ENCODE measurements around the gene CX3CL1. TPM values are rescaled to one million over a fixed set of nuclear protein-coding genes. Genes with fewer than 3 reads are reported as not detected.

CX3CL1 gene
- total RNA-seq, 3 donors from 2014 or later: 6.2 to 164 (median 58.0) TPM

GRCh38 chr16:57357330-57358085 is 14.8 kb upstream of the CX3CL1 start:
- TF ChIP-seq POLR2AphosphoS5 (IDR thresholded peaks at IDR 0.05): no peak
- no peak for TF ChIP-seq CTCF (IDR thresholded peaks at IDR 0.05)
- H3K27ac ChIP-seq: no peak overlapping the region
- no peak for DNase-seq (ENCODE audit: low spot score in 2 of 2)
- H3K36me3 ChIP-seq: no peaks in the 10 kb centered on the region
- H3K27me3 ChIP-seq: no peaks in the 10 kb centered on the region
- intact Hi-C loops (cut with DNase I; ENCODE audit: low total_unique reads): no loop called here
- H3K4me1 ChIP-seq: no peaks in the 10 kb centered on the region
- no peaks in the 10 kb centered on the region for H3K9me3 ChIP-seq
- H3K4me3 ChIP-seq: no peak overlapping the region

- DNase-seq (ENCODE audit: low spot score in 2 of 2): no peak
- Histone ChIP-seq H3K27me3 (no peaks in the 10 kb centered on the region), H3K36me3 (no peaks in the 10 kb centered on the region), H3K4me3 (no peak overlapping the region), H3K9me3 (no peaks in the 10 kb centered on the region), H3K4me1 (no peaks in the 10 kb centered on the region), H3K27ac (no peak overlapping the region)
- intact Hi-C loops (cut with DNase I; ENCODE audit: low total_unique reads): no loop called here
- TF ChIP-seq POLR2AphosphoS5 (IDR thresholded peaks at IDR 0.05) (no peak), POLR2A (IDR thresholded peaks at IDR 0.05) (no peak), CTCF (IDR thresholded peaks at IDR 0.05) (no peak)
These were observed 14.2 kb upstream of the CX3CL1 start for GRCh38 chr16:57358086-57358420.

- Histone ChIP-seq H3K4me3 (no peak within 1 kb of the TSS), H3K9me3 (no peaks in the 10 kb centered on the region), H3K4me1 (no peaks in the 10 kb centered on the region), H3K27ac (no peak within 1 kb of the TSS), H3K36me3 (no peaks in the 10 kb centered on the region), H3K27me3 (no peaks in the 10 kb centered on the region)
- TF ChIP-seq CTCF (IDR thresholded peaks at IDR 0.05): no peak
- TF ChIP-seq POLR2A (IDR thresholded peaks at IDR 0.05): no peak
- TF ChIP-seq POLR2AphosphoS5 (IDR thresholded peaks at IDR 0.05): no peak
- intact Hi-C loops (cut with DNase I; ENCODE audit: low total_unique reads): no loop called here
- DNase-seq (ENCODE audit: low spot score in 2 of 2): no peak
These were observed 13.7 kb upstream of the CX3CL1 start, which contains the start of gene CCL22 for GRCh38 chr16:57358527-57359095. Gene CCL22 (plus strand): TSS chr16:57358783. CDS start chr16:57358817, 34 bp downstream.

GRCh38 chr16:57360321-57360935 is 11.9 kb upstream of the CX3CL1 start:
- Histone ChIP-seq H3K27ac (peak overlapping the region; percentile 82 to 87), H3K36me3 (no peaks in the 10 kb centered on the region), H3K27me3 (no peaks in the 10 kb centered on the region), H3K4me3 (no peak overlapping the region), H3K4me1 (no peaks in the 10 kb centered on the region), H3K9me3 (no peaks in the 10 kb centered on the region)
- DNase-seq (ENCODE audit: low spot score in 2 of 2): peak in 1 of 2 donors; percentile 85
- peak in 1 of 3 donors; percentile 26 for TF ChIP-seq POLR2AphosphoS5 (IDR thresholded peaks at IDR 0.05)
- no peak for TF ChIP-seq CTCF (IDR thresholded peaks at IDR 0.05)
- no peak for TF ChIP-seq POLR2A (IDR thresholded peaks at IDR 0.05)
- intact Hi-C loops (cut with DNase I; ENCODE audit: low total_unique reads): no loop called here

- peak; percentile 82 to 87 for DNase-seq (ENCODE audit: low spot score in 2 of 2)
- no peaks in the 10 kb centered on the region for H3K9me3 ChIP-seq
- H3K27me3 ChIP-seq: no peaks in the 10 kb centered on the region
- intact Hi-C loops (cut with DNase I; ENCODE audit: low total_unique reads): no loop called here
- H3K4me3 ChIP-seq: no peak overlapping the region
- no peaks in the 10 kb centered on the region for H3K4me1 ChIP-seq
- TF ChIP-seq POLR2A (IDR thresholded peaks at IDR 0.05) (no peak), POLR2AphosphoS5 (IDR thresholded peaks at IDR 0.05) (peak in 1 of 3 donors; percentile 65), CTCF (IDR thresholded peaks at IDR 0.05) (no peak)
- H3K36me3 ChIP-seq: no peaks in the 10 kb centered on the region
- peak overlapping the region; percentile 82 to 87 for H3K27ac ChIP-seq
These were observed 10.9 kb upstream of the CX3CL1 start for GRCh38 chr16:57361404-57361803.

Data from breast epithelium (tissue), 4 donors.